GM18861 (cell line): ENCODE data around the gene SGSM1.

Source experiments
- ATAC-seq: cut with Tn5 transposase; IDR thresholded peaks from one replicate; pipeline ENCODE4 v1.9.1; 2021; ENCODE audit not compliant: unreplicated experiment

Gene SGSM1

DNA sequence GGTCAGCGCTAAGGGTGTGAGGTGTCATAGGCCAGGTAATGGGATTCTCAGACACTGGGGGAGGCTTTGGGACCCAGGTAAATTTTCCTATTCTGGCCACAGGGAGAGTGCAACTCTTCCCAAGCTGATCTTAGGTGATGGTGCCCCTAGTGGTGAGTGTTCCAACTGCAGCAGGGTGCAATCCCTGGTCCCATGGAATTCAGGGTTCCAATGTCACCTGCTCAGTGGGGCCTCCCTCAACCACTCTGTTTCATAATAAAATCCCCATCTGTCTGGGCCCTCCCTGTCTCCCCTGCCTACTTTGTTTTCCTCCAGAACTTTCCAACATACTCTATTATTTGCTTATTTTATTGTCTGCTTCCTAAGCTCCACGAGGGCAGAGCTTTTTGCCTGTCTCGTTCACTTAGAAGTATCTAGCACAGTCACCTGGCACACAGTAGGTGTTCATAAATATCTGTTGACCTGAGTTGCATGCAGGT is 2.9 kb upstream of the SGSM1 start:
- no peak for ATAC-seq

DNA sequence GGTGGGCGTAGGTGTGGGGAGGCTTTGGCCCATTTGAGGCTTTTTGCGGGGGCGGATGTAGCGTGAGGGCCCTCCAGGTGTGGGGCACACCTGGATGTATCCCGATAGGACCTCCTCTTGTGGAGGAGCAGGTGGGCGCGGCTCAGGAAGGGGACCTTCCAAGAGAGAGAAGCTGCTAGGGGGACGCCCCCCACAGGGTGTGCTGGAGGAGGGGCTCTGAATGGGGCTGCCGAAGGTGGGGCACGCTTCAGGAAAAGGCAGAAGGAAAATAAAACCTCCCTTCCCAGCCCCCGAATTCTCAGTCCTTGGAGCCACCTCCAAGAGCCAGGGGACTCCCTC is 621 bp downstream of the SGSM1 start:
- ATAC-seq: no peak

DNA sequence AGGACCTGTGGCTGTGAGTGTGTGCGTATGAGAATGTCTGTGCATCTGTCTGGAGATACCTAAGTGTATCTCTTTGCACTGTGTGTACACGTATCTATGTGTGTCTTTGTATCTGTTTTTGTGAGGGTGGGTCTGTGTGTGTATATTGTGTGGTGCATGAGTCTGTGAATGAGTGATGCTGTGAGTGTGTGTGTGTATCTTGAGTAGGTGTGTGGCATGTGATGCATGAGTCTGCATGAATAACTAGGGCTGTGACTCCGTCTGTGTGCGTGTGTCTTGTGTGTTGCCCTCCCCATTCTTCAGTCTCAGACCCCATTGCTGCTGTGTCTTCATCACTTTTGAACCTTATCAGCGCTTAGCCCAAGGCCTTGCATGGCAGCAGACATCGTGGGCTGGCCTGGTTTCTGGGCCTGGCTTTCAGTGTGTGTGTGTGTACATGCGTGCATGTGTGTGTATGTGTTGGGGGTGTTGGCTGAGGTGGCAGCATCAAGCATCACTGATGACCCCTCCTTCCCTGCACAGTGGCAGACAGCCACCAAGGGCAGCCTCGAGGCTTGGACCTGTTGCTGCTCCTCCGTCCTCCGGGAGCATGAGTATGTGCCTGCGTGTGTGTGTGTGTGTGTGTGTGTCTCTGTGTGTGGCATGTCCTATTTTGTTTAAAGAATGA is 1.4 kb downstream of the SGSM1 start:
- ATAC-seq: no peak

DNA sequence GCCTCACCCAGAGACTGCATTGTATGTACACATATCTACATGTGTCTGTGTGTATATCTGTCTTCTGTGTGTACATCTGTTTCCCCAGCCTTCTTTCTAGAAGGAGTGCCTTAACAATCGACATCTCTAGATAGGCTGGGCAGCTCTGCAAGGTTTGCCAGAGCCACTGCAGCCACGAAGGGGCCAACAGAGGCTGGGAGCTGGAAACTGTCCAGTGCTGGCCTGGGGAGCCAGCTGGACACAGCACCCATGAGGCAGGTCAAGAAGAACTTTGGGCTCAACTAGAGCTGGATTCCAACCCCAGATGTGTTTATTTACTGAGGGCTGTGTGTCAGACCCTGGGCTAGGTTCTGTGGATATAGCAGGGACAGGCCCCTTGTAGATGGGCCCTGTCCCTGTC is 3.3 kb downstream of the SGSM1 start:
- ATAC-seq: no peak

DNA sequence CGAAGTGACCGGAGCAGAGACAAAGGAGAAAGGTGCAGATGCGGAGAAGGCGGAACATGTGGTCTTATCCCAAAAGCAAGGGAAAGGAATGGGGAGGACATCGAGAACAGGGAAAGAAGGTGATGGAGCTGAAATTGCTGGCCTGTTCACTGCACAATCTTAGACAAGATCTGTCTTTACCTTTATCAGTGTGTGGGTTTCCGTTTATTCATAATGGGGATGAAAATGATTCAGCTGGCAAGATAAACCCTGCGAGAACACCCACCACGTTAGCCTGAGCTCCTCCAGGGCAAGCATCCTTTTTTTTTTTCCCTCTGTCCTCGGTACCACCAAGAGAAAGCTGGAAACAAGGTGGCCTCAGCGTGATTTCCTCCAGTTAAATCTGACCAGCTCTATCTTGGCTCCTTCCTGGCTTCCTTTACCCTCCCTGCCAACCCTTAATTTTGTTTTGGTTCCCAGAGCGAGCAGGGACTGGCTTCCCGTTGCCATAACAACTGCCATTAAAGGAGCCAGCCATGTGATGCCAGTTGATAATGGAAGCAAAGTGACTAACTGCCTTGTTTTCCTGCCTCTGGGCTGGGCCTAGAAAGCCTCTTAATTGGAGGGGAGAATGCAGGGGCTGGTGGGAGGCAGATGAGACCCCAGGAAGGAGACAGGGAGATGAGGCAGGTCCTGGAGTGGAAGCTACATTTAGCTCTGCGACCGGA is 4.2 kb downstream of the SGSM1 start:
- ATAC-seq: no peak

DNA sequence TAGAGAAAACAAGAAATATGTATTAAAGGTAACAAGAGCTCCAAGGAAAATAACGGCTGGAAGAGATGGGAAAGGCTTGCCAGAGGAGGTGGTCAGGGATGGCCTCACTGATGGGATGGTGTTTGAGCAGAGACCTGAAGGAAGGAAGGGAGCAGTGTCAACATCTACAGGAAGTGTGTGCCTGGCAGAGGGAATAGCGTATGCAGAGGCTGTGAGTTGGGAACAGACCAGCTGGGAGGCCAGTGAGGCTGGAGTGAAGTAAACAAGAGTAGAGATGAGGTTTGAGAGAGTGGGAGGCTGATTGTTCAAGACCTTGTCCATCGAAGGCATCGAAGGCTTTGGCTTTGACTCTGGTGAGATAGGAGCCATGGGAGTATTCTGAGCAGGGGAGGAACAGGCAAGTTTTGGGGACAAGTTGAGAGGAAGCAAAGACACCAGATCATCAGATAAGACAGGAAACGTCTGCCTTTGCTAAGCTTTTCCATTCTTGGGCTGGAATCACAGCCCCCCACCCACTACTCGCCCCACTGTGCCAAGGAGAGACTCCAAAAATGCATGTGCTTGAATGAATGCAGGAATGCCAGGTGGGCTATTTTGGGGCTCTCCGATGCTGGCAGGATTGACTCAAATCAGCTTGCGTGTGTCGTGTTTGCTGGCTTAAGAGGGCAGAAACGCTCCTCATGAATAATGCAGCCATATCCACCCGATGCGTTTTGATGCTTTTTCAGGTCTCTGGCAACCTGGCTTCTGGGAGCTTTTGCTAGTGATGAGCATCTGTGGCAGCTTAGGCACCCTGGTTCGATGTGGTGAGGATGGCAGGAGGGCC is 7.2 kb downstream of the SGSM1 start:
- ATAC-seq: no peak

DNA sequence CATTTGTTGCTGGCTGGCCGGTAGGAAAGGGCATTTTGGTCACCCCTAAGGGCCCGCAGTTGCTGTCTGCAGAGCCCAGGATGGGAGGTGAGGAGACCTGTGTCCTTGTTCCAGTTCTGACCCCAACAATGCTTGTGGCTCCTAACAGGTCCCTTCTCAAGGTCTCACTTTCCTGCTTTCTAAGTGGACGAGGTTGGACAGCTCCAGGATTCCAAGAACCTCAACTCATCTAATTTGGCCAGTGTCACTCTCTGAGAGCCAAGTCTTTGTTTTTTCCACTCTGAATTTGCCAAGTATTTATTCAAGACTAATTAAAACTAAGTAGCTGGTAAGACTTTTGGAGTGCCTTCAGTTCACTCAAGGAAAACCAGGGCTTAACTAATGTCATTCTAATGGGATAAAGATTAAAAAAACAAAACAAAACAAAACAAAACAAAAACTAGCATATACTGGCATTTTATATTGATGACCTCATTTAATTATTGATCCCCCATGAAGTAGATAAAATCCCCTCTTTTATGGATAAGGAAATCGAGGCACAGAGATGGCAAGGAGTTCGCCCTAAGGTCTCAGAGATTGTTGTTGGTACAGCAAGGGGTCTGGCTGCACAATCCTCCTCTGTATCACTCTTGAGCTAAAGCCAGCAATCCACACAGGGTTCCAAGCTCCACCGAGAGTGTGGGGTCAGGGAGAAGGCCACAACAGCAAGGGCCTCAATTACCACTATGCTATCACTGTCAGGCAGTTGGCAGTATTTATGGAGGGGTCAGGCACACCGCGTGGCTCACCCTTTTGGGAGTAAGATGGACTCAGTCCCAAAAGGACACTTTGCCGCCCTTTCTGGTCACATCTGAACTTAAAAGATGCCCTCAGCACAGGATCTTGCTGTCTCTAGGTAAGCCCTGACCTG is 8.1 kb downstream of the SGSM1 start:
- no peak for ATAC-seq

DNA sequence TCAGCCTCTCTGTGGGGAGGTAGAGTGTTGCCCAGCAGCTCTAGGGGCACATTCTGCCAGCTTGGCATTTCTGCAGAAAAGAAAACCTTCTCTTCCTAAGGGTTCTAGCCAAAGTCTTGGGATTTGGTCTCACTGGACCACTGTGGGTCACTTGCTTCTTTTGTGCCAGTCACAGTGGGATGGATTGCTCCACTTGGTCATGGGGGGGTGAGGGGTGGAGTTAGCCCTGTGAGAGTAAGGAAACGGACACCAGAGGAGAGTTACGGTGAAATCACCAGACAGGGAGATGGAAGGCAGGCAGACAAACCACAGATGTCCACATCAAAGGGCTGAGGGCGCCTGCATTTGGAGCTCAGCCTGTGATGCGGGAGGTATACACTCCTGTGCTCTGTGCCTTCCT is 10.8 kb downstream of the SGSM1 start:
- ATAC-seq: no peak

DNA sequence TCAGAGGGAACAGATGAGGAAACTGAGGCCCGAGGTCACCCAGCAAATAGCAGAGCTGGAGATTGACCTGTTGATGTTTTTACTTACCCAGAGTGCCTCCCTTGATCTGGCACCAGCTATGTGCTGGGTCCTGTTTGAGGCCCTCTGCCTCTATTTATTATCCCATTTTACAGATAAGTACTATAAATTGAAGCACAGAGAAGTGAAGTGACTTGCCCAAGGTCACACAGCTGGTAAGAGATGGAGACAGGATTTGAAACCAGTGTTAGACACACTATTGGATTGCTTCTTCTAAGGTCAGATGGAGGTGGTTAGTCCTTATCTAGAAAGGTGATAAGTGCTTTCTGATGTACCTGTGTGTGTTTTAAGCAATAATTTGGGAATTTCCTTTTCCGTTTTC is 13.5 kb downstream of the SGSM1 start:
- no peak for ATAC-seq

DNA sequence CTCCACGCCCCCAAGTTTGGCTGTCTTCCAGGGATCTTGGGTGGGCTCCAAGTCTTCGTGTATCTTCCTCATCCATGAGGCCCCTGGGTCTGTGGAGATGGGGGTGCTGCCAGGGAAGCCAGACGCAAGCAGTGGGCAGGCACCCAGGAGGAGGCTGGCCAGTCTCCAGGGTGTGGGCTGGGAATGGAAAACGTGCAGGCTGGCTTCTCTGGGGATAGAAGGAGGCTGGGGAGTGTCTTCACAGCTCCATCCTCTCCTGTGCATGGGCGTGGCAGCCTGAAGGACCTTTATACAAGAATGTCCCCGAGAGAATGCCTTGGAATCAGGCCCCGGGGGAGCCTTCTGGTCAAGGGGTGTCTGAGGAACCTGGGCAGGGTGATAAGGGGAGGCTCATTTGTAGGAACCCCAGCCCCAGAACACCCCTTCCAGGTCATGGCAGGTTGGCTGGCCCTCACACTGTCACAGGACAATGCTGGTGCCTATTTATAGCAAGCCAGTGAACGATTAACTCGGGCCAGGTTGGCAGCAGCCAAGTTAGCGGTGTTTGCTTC is 14.0 kb downstream of the SGSM1 start:
- ATAC-seq: no peak

DNA sequence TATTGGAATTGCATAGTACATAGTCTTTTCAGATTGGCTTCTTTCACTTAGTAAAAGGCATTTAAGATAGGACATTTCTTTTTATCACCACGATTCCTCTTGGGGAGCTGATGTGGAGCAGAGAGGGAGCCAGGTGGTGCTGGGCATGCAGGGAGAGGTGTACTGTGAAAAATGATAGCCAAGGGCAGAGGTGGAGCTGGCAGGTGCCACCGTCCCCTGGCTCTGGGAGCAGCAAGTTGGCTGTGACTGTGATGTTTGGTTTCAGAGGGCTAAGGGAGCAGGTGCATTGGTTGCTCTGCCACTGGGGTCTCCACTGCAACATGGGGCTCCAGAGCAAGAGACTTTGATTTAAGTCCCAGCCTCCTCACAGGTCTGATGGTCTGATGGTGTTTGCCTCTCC is 16.5 kb downstream of the SGSM1 start:
- ATAC-seq: no peak

DNA sequence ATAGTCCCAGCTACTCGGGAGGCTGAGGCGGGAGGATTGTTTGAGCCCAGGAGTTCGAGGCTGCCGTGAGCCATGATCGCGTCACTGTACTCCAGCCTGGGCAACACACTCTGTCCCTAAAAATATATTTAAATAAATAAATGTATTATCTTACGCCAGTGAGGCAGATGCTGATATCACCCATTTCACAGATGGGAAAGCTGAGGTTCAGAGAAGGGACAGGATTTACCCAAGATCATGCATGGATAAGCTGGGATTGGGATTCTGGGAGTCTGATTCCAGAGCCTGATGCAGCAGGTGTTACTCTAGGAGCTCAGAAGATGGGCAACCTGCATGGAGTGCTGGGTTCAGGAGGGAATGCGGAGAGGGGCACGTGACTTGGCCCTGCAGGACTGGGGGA is 17.8 kb downstream of the SGSM1 start:
- no peak for ATAC-seq

DNA sequence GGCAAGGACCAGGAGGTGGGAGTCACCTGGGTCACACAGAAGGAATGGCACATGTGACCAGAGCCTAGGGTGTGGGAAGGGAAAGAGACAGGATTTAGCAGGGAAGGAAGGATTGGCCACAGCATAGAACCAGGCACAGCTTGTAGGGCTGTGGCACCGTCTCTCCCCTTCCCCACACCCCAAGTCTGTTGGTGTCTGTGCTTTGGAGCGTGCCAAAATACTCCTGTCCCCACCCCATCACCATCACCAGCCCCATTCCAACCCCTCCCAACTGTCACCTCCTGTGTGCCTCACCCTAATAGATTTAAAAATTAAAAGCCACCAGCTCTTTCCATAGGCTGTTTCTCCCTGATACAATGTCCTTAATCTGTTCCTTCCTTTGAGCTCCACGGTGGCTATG is 18.2 kb downstream of the SGSM1 start:
- no peak for ATAC-seq

DNA sequence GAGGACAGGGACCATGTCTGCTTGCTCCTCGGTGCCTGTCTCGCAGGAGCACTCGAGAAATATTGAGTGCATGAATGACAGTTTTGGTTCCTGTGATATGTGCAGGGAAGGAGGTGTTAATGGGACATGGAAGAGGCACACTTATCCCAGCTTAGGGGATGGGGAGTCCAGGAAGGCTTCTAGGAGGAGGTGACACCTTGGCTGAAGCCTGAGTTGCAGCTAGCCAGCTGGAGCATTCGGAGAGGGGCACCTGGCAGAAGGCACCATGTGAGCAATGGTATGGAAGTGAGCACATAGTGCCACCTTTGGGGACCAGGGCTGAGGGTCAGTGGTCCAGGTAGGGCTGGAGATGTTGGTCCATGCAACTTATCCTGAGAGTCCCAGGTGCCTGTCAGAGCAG is 18.9 kb downstream of the SGSM1 start:
- no peak for ATAC-seq

DNA sequence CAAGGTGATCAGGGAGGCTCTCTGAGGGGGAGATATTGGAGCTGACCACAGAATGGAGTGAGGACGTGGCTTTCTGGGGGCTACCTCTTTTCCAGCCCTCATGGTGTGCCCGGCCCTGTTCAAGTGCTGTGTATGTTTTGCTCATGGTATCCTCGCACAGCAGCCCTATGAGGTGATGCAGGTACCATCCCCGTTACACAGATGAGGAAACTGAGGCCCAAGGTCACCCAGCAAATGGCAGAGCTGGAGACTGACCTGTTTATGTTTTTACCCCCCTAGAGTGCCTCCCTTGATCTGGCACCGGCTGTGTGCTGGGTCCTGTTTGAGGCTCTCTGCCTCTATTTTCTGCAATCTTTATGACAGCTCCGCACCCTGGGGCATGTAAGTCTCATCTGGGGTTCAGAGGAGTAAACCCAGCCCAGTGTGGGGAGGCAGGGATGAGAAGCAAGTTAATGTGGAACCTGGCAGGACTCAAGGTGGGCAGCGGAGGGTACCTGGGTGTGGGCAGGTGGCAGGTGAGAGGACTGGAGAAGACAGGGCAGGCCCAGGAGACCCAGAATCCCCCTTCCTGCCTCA is 20.8 kb downstream of the SGSM1 start:
- ATAC-seq: no peak

DNA sequence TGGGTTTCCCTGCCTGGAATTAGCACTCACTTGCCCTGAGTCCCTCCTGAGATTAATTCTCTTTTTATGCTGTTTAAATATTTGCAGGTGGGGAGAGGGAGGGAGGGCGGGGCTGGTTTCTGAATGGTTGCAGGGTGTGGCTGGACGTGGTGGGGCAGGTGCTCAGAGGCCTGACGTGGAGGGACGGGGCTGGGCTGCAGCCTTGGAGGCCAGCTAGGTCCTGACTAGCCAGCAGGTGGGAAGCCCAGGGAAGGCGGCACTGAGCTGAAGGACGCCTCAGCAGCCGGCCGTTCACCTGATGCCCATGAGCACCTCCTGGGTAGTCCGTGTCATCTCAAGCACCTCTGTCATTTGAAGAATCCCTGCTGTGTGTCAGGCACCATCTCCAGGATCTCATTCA is 21.3 kb downstream of the SGSM1 start:
- ATAC-seq: no peak

DNA sequence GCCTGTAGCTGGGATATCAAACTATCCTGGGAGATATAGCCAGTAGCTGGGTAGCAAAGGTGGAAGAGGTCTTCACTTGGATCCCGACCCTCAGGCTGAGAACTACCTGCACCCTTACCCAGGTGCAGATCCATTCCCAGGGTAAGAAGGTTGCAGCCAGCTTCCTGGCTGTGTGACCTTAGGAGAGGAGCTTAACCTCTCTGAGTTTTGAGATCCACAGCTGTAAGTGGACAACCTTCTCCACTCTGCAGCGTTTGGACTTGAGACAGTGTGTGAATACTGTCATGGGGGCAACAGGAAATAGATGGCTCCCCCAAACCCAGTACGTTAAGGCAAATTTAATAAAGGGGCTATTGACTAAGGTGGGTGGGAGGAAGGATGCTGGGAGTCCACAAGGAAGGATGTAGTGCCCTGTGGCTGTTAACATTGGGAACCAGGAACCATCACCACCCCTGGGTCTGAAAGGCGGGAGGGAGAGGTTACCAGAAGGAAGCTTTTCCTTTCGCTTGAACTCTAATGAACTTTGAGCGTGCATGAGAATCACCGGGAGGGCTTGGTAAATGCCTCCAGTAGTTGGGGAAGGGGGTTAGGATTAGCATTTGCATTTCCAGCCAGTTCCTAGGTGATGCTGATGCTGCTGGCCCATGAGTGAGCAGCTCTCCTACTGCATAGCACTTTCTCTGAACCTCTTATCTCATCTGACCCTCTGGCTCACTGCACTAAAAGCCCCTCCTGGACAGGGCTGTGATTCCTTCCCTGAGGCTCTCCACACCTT is 24.4 kb downstream of the SGSM1 start:
- no peak for ATAC-seq

DNA sequence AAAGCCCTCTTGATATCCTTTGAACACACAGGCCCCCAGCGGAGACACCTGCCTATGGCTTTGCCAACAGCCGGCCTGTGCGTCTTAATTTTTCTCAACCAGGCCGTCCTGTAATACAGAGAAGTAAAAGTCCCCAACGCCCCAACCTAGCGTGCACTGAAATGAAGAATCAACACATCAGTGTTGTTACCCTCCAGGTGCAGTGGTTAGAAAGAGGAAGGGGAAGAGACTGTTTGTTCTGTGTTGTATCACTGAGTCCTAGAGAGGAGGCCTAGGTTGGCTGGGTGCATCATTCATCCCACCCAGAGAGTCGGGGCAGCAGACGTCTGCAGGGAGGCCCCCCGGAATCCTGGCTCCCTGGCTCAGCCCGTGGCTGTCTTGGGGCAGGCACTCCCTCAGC is 25.7 kb downstream of the SGSM1 start:
- no peak for ATAC-seq

DNA sequence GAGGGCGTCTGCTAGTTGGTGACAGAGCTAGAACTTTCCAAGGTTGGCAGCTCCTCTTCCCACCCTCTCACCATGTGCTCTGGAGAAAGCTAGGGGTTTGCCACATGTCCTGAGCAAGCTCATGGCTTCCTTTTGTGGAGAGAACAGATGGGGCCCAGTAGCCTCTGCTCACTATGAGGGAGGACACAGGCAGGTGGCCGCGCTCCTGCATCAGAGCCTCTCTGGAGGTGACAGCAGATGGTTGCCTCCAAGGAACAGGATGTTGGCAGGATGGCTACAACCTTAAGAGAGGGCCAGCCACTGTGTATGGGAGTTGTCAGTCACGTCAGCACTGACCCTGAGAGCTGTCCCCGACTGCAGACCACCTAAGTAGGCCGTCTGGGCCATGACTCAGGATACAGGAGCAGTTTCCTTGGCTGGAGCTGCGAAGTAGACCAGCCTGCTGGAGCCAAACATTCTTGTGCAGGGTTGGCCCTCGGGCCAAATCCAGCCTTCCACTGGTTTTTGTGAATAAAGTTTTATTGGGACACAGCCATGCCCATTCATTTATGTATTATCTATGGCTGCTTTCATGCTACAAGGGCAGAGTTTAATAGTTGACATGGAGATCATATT is 28.0 kb downstream of the SGSM1 start:
- no peak for ATAC-seq
